Measurements from ENCODE around the gene METAP1D.

METAP1D gene

DNA sequence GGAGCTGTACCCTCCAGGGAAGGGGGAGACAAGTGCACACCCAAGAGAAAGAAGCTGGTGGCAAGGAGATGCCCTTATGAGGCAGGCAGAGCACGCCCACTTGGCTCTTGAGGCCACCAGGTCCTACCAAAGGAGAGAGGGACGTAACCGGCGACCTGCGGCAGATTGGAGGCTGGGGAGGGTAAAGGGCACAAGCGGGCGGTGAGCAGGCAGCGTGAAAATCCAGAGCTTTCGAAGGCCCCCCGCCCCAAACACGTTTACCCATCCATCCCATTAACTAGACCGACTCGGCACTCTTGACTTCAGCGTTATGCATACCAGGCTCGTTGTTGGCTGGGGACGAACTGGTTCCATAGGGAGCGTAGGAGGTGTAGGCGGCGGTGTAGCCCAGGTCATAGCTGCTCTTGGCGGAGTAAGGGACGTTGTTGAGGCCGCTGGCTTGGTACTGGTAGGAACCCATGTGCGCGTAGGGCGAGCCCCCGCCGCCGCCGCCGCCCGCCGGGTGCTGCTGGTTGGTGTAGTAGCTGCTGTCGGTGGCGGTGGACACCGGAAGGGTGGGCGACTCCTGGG is 102.2 kb downstream of the METAP1D start:
- no peak for DNase-seq (ENCODE audit: low read depth, low spot score)
- TF ChIP-seq, protein P1, sequence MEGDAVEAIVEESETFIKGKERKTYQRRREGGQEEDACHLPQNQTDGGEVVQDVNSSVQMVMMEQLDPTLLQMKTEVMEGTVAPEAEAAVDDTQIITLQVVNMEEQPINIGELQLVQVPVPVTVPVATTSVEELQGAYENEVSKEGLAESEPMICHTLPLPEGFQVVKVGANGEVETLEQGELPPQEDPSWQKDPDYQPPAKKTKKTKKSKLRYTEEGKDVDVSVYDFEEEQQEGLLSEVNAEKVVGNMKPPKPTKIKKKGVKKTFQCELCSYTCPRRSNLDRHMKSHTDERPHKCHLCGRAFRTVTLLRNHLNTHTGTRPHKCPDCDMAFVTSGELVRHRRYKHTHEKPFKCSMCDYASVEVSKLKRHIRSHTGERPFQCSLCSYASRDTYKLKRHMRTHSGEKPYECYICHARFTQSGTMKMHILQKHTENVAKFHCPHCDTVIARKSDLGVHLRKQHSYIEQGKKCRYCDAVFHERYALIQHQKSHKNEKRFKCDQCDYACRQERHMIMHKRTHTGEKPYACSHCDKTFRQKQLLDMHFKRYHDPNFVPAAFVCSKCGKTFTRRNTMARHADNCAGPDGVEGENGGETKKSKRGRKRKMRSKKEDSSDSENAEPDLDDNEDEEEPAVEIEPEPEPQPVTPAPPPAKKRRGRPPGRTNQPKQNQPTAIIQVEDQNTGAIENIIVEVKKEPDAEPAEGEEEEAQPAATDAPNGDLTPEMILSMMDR (IDR thresholded peaks at IDR 0.05; ENCODE audit: low read depth, low read length) = no peak
- H3K4me3 ChIP-seq (ENCODE audit: low read depth, low read length) = peak overlapping the region; percentile 51
- in situ Hi-C loops (cut with HindIII; ENCODE audit: low sequenced_read_pairs) = no loop called here

DNA sequence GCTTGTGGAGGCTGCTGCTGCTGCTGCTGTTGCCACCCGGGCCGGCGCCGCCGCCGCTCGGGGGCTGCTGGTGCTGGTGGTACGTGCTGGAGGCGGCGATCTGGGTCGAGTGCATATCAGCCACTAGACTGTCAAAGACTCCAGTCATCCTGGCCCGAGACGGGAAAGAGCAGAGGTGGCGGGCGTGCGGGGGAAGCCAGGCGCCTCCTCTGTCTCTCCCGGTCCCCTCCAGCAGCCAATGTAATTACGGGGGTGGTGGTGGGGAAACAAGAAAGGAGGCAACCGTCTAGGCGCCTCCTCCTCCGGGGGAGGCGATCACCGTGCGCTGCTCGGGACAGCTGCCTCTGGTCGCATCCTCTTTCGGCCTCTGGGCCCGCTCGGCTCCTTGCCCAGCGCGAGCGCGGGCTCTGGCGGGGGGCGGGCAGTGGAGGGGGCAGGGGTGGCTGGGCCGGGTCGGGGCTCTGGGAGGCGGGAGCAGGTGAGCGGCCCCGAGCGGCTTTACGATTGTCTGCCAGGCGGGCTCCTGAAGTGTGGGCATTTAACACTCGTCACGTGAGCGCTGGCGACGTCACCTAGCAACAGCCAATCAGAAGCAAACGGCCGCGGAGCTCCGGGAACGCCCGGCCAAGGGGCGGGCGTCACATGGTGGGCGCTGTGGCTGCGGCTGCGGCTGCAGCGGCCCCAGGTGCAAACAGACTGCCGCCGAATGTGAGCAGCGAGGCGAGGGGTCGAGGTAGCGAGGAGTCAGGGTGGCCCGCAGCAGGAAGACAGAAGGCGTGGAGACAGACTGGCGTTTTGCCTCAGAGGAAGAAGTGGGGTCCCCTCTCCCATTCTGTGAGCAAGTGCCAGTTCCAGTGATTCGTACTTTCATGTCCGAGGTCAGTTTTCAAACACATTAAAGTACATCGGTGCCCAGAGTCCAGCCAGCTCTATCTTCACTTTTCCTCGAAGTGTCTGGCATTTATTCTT is 102.9 kb downstream of the METAP1D start, which contains the start of gene DLX2:
Gene DLX2 (minus strand): TSS at position 510 of the 969 bp plus-strand sequence. CDS start 362 bp downstream, at position 148.
- TF ChIP-seq, protein P1 (IDR thresholded peaks at IDR 0.05; ENCODE audit: low read depth, low read length) = no peak
- H3K4me3 ChIP-seq (ENCODE audit: low read depth, low read length) = peak within 1 kb of the TSS; percentile 51
- peak; percentile 80 for DNase-seq (ENCODE audit: low read depth, low spot score)
- in situ Hi-C loops (cut with HindIII; ENCODE audit: low sequenced_read_pairs) = no loop called here

DNA sequence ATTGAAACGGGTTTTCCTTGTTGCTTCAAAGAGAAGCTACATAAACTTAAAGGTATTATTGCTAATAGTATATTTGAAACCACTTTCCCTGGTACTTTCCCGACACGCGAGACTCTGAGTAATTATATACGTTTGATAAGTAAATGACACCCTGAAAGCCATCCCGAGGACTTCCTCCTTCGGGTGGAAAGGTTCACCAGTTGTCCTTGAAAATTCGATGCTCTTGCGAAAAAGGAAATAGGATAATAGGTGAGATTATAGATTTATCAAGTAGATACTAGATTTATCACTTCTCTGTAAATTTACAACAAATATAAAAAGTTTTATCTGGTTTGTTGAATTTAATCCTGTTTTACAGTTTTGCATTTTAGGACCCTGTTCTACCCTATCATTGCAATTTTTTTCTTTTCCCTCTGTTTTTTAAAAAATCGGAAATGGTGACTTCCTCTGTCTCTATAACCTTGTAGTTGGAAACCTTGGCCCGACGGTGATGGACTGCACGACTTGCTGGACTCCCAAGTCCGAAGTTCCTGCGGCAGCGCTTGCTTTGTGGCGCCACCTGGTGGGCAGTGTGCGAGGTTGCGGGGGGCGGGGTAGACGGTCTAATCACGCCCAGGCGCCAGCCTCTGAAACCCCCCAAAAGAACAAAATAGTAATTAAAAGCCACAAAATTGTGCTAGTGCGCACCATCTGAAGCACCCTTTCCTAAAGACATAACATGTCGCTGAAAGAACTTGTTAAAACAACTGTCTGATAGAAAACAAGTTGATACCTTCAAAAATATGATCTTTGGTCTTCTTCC is 103.9 kb downstream of the METAP1D start:
- TF ChIP-seq, protein P1 (IDR thresholded peaks at IDR 0.05; ENCODE audit: low read depth, low read length) = peak; percentile 93
- DNase-seq (ENCODE audit: low read depth, low spot score) = peak; percentile 88
- H3K4me3 ChIP-seq (ENCODE audit: low read depth, low read length) = no peak overlapping the region
- in situ Hi-C loops (cut with HindIII; ENCODE audit: low sequenced_read_pairs) = no loop called here

DNA sequence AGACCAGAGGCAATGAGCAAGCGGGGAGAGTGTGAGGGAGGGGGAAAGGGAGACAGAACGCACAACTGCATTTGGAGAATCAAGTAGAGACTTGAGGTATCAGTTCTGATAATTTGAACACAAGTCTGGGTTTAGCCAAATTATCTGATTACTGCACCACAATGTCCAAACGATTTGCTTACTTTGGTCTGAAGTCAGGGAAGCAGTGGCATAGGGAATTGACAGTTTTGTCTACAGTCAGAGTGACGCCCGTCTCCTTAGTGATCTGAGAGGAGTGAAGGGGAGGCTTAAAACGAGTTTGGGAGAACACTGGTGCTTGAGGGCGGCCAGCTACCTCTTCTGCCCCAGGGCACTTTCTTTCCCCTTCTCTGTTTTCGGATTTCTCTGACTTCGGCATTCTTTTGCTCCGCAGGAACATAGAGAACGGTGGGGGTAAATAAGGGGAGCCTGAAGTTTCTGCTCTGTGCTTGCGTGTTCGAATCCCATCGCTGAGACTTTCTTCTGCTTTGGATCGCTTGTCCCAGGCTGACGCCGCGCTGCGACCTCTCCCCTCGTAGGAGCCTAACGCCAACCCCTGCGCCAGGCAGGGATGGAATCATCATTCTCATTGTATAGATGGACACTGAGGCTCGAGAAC is 105.8 kb downstream of the METAP1D start:
- TF ChIP-seq, protein P1 (IDR thresholded peaks at IDR 0.05; ENCODE audit: low read depth, low read length) = no peak
- in situ Hi-C loops (cut with HindIII; ENCODE audit: low sequenced_read_pairs) = no loop called here
- DNase-seq (ENCODE audit: low read depth, low spot score) = no peak
- peak overlapping the region; percentile 35 for H3K4me3 ChIP-seq (ENCODE audit: low read depth, low read length)

DNA sequence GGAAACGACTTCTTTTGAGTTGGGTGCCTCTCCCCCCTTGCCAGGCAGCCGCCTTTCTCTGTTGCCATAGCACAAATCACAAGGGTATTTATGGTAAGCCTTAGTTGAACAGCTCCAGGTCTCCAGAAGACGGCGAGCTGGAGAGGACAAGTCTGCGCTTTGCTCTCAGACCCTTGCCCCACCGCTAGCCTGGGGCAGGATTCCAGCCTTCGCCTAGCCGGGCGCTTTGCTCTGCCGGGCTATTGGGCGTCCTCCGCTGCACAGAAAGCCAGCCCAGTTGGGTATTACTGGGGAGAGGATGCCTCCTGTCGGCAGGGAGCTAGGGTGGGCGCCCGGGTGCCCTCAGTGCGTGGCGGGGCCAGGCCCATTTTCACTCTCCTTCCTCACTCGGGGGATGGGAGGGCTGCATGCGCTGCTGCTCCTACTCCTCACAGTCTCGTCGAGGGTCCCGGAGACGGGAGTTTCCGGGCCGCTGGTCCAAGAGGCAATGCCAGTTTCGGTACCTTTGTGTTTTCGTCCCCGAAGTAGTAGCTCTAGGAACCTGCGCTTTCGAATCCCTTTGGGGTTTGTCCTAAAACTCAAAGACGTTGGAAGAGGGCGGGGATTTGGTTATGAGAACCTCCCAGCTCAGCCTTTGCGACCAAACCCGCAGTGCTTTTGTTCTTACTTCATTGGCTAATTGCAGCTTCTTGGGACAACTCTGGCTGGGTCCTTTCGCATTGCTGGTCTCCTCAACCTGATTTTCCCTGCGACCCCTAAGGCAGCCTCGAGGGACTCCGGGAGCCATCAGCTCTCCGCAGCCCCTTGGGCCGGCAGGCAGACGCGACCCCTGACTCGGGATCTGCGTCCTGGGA is 106.6 kb downstream of the METAP1D start:
- H3K4me3 ChIP-seq (ENCODE audit: low read depth, low read length) = peak overlapping the region; percentile 35
- TF ChIP-seq, protein P1 (IDR thresholded peaks at IDR 0.05; ENCODE audit: low read depth, low read length) = peak; percentile 50
- DNase-seq (ENCODE audit: low read depth, low spot score) = no peak
- in situ Hi-C loops (cut with HindIII; ENCODE audit: low sequenced_read_pairs) = no loop called here

All from astrocyte of the spinal cord (primary cell).